HEK293T (cell line): ENCODE results near the gene CLUH.

ENCODE experiments used
- ELF4 ChIP-seq: fragments of 450-650 bp; IDR thresholded peaks from 2 replicates; pipeline ENCODE4 v1.6.1; 2017; ENCODE audit warnings: antibody characterized with exemption
- FOXA1 ChIP-seq: fragments of 450-650 bp; IDR thresholded peaks from 2 replicates; pipeline ENCODE4 v1.6.1; 2016; ENCODE audit warnings: mild to moderate bottlenecking
- L3MBTL2 ChIP-seq: fragments of 450-650 bp; conservative IDR thresholded peaks from 2 replicates; pipeline ENCODE4 v1.6.1; 2016; ENCODE audit warnings: mild to moderate bottlenecking
- SUZ12 ChIP-seq: fragments of 450-650 bp; IDR thresholded peaks from 2 replicates; pipeline ENCODE4 v1.6.1; 2016; ENCODE audit warnings: mild to moderate bottlenecking

- TF ChIP-seq FOXA1, result no peak
- TF ChIP-seq L3MBTL2, result no peak
- TF ChIP-seq ELF4, result no peak
- no peak for TF ChIP-seq SUZ12
Observed at GRCh38 chr17:2694381-2695242, 17.0 kb downstream of the CLUH start.
